Esophagus muscularis mucosa (tissue), 4 donors: ENCODE results near the gene FAM120C. TPM values are rescaled to one million over a fixed set of nuclear protein-coding genes. Genes with fewer than 3 reads are reported as not detected.

Experiments
- DNase-seq: peaks from one replicate; pipeline ENCODE4 v3.0.0-alpha.2; 2017; ENCODE audit errors: extremely low spot score
- H3K27ac ChIP-seq, 4 donors: fragments of 200-600 bp; sonication (generic); replicated peaks in 1 of 4; 1 replicate in 3 of 4; 2 replicates in 1 of 4; pipeline ENCODE4 v1.5.1; 2016 to 2019; ENCODE audit warnings: mild to moderate bottlenecking in 1 of 4
- H3K27me3 ChIP-seq, 4 donors: fragments of 200-600 bp; sonication (generic); one replicate each; pipeline versions ENCODE4 v1.5.1 to v1.6.0; 2016 to 2019
- H3K36me3 ChIP-seq, 4 donors: fragments of 200-600 bp; sonication (generic); one replicate each; pipeline ENCODE4 v1.5.1; 2016 to 2019
- H3K4me1 ChIP-seq, 4 donors: fragments of 200-600 bp; sonication (generic); one replicate each; pipeline ENCODE4 v1.5.1; 2016 to 2019
- H3K4me3 ChIP-seq, 4 donors: fragments of 200-600 bp; sonication (generic); 1 replicate in 2 of 4; 2 replicates in 2 of 4; pipeline ENCODE4 v1.5.1; 2016 to 2019; ENCODE audit warnings: mild to moderate bottlenecking in 4 of 4, moderate library complexity in 1 of 4
- H3K9me3 ChIP-seq, 4 donors: fragments of 200-600 bp; sonication (generic); 1 replicate in 3 of 4; 2 replicates in 1 of 4; pipeline ENCODE4 v1.5.1; 2016 to 2019
- EP300 ChIP-seq: sonication (generic); formaldehyde crosslinking; IDR thresholded peaks from one replicate; pipeline ENCODE4 v1.6.1; 2017; ENCODE audit warnings: antibody characterized with exemption
- POLR2A ChIP-seq: fragments of 450-650 bp; IDR thresholded peaks from one replicate; pipeline ENCODE4 v1.6.1; 2017; ENCODE audit warnings: antibody characterized with exemption, moderate library complexity, mild to moderate bottlenecking, low read depth
- POLR2AphosphoS5 ChIP-seq, 2 donors: sonication (generic); formaldehyde crosslinking; IDR thresholded peaks; one replicate each; pipeline ENCODE4 v1.6.1; 2017; ENCODE audit warnings: antibody characterized with exemption in 2 of 2
- WGBS: methylation state at CpG from one replicate; pipeline ENCODE4 v1.1.5; 2018; 5-methylcytosine and 5-hydroxymethylcytosine counted together
- intact Hi-C: fragments of 100-400 bp; cut with DNase I; formaldehyde crosslinking; loops from one replicate; pipeline ENCODE4 v1.15.1; 2023
- total RNA-seq, 4 donors: library from RNA; depleted of rRNA; stranded (reverse); fragments of >200 nt; gene quantifications; one replicate each; pipeline versions ENCODE4 v1.1.0 to v1.2.1, GENCODE V29; 2016
- TF ChIP-seq, protein P1 (sequence below), 3 experiments: fragments of 200-600 bp in 2 of 3; fragments of 450-650 bp in 1 of 3; sonication (generic) in 2 of 3; IDR thresholded peaks; one replicate each; pipeline ENCODE4 v1.5.1; 2017 to 2019; ENCODE audit warnings: antibody characterized with exemption in 3 of 3, mild to moderate bottlenecking in 2 of 3, moderate library complexity in 1 of 3

FAM120C gene
- total RNA-seq, 4 donors from 2014 or later, result 3.3 to 7.0 (median 5.9) TPM

DNA sequence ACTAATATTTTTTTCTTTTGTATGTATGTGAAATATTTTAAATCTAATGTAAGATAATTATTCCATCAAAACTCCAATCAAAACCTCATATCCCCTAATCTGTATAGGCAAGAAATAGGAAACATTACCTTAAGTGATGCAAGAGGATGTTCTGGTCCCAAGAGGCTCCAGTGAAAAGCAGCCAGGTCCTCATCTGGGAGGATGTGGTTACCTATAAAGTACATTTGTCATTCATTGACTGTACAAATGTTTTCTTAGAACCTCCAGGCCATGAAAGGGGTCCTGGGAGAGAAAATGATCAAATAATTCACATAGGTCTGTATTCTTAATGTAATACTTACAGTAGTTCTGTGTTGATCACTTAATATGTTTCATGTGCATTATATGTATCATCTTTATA, 25.5 kb downstream of the FAM120C start:
- Histone ChIP-seq H3K4me3 (no peak overlapping the region), H3K27me3 (no peaks in the 10 kb centered on the region), H3K9me3 (no peaks in the 10 kb centered on the region), H3K4me1 (no peaks in the 10 kb centered on the region), H3K36me3 (peaks cover 0 to 28% (median 4%) of the 10 kb centered on the region in 4 donors), H3K27ac (no peak overlapping the region)
- TF ChIP-seq EP300 (no peak), POLR2AphosphoS5 (IDR thresholded peaks at IDR 0.05) (no peak)
- no peak for DNase-seq
- intact Hi-C loops, result no loop called here

DNA sequence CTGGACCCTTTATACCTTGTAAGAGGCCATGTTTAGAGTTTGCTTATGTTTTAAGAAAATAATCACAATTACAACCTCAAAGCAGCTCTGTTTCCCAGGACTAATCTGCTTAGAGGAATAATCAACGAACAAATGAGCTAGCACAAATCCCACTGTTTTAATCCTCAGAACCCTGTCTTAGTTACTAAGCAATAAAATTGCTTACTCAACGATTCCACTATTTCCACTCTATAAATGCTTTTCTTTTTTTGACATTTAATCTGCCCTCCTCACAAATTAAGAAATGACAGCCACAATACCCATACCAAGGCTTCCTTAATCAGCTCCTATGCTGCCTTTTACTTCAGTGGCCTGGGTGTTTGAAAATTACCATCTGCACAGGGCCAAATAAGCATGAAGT, 48.8 kb downstream of the FAM120C start:
- Histone ChIP-seq H3K27me3 (no peaks in the 10 kb centered on the region), H3K9me3 (no peaks in the 10 kb centered on the region), H3K4me3 (no peak overlapping the region), H3K27ac (no peak overlapping the region), H3K4me1 (no peaks in the 10 kb centered on the region), H3K36me3 (peaks cover 0 to 63% (median 24%) of the 10 kb centered on the region in 4 donors)
- WGBS, result 73% methylated on average over 2 of the region's 2 CpGs
- TF ChIP-seq POLR2A, result no peak
- no peak for TF ChIP-seq EP300
- no peak for TF ChIP-seq POLR2AphosphoS5 (IDR thresholded peaks at IDR 0.05)
- TF ChIP-seq, protein P1, sequence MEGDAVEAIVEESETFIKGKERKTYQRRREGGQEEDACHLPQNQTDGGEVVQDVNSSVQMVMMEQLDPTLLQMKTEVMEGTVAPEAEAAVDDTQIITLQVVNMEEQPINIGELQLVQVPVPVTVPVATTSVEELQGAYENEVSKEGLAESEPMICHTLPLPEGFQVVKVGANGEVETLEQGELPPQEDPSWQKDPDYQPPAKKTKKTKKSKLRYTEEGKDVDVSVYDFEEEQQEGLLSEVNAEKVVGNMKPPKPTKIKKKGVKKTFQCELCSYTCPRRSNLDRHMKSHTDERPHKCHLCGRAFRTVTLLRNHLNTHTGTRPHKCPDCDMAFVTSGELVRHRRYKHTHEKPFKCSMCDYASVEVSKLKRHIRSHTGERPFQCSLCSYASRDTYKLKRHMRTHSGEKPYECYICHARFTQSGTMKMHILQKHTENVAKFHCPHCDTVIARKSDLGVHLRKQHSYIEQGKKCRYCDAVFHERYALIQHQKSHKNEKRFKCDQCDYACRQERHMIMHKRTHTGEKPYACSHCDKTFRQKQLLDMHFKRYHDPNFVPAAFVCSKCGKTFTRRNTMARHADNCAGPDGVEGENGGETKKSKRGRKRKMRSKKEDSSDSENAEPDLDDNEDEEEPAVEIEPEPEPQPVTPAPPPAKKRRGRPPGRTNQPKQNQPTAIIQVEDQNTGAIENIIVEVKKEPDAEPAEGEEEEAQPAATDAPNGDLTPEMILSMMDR (IDR thresholded peaks at IDR 0.05), result no peak
- DNase-seq, result no peak
- intact Hi-C loops, result no loop called here

DNA sequence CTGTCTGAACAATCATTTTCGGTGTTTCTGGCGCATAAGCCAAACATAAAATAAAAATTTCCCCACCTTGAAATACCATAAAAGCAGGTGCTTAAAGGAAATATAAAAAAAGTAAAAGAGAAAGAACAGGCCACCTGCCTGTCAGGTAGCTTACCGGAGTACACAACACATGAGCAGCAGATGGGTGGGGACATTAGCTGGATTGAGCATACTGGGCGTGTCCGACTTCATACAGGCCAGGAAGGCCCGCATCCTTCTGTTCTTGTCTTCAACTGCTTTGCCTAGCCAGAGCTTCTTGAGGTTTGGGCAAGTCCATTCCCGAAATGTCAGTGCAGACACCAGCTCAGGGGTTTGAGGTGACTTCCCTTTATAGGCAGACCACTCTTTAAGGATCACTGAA, 66.7 kb downstream of the FAM120C start:
- intact Hi-C loops, result no loop called here
- no peak for TF ChIP-seq EP300
- TF ChIP-seq, protein P1 (IDR thresholded peaks at IDR 0.05), result no peak
- no peak for TF ChIP-seq POLR2AphosphoS5 (IDR thresholded peaks at IDR 0.05)
- TF ChIP-seq POLR2A, result no peak
- DNase-seq, result no peak
- Histone ChIP-seq H3K27ac (no peak overlapping the region), H3K4me3 (no peak overlapping the region), H3K9me3 (no peaks in the 10 kb centered on the region), H3K36me3 (no peaks in the 10 kb centered on the region), H3K27me3 (no peaks in the 10 kb centered on the region), H3K4me1 (no peaks in the 10 kb centered on the region)
- 81% methylated on average over 7 of the region's 7 CpGs for WGBS

DNA sequence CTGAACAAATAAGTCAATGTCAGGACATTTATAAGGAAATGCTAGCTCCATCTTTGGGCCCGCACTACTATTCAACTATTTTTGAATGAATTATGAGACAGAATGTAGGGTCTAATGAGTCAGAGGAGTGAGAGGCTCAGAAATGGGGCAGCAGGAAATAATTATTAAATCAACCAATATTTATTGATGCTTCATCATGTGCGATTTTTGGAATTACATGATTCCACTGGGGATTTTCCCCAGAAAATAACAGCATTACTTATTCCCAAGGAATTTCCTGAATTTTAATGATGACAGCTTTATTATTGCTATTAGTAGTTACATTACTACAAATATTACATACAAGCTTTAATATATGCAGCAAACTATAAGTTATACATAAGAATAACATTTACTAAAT, 89.5 kb downstream of the FAM120C start:
- Histone ChIP-seq H3K9me3 (no peaks in the 10 kb centered on the region), H3K27me3 (no peaks in the 10 kb centered on the region), H3K36me3 (peaks cover 0 to 6% (median 0%) of the 10 kb centered on the region in 4 donors), H3K4me3 (no peak overlapping the region), H3K4me1 (no peaks in the 10 kb centered on the region), H3K27ac (no peak overlapping the region)
- intact Hi-C loops, result no loop called here
- DNase-seq, result no peak
- WGBS, result 76% methylated on average over 2 of the region's 2 CpGs
- TF ChIP-seq POLR2AphosphoS5 (IDR thresholded peaks at IDR 0.05) (no peak), POLR2A (no peak)

DNA sequence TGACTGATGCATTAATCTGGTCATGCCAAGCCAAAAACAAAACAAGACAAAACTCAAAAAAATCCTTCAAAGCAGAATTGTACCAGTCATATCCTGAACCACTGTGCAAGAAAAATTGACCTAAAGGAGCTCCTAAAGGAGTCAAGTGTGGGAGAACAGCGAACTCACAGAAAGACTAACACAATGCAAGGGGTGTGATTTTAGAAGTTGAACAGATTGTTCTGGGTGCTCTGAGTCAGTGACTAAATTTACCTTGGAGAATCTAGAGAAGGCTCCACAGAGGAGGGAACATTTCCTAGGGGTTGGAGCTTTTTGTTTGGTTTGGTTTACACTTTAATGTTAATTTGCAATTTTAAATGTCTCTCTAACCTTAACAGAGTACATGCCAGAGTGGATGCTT, 89.9 kb downstream of the FAM120C start:
- H3K4me1 ChIP-seq, result no peaks in the 10 kb centered on the region
- no peak for TF ChIP-seq EP300
- no peak for TF ChIP-seq POLR2A
- TF ChIP-seq, protein P1 (IDR thresholded peaks at IDR 0.05), result no peak
- TF ChIP-seq POLR2AphosphoS5 (IDR thresholded peaks at IDR 0.05), result no peak
- no peak overlapping the region for H3K4me3 ChIP-seq
- no peaks in the 10 kb centered on the region for H3K27me3 ChIP-seq
- DNase-seq, result no peak
- no peaks in the 10 kb centered on the region for H3K9me3 ChIP-seq
- H3K27ac ChIP-seq, result no peak overlapping the region
- peaks cover 0 to 6% (median 0%) of the 10 kb centered on the region in 4 donors for H3K36me3 ChIP-seq
- WGBS, result 48% methylated on average over 1 of the region's 1 CpG
- intact Hi-C loops, result no loop called here

DNA sequence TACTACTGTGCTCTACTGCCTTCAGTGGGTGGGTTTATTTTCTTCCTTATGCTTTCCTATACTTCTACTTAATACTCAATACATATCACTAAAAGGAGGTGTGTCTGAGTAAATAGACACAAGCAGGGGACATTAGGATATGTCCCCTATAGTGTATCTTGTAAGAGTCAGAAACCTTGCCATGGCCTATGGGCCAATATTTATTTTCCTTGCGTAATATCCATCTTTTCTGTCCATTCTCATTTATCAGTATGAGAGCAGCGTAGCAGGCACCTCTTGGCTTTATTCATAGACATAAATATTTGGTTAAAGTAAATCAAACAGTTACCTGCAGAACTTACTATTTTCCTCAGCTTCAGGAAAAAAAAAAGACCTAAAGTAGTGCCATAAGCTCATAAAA, 92.2 kb downstream of the FAM120C start:
- intact Hi-C loops, result no loop called here
- H3K9me3 ChIP-seq, result no peaks in the 10 kb centered on the region
- peaks cover 0 to 6% (median under 1%) of the 10 kb centered on the region in 4 donors for H3K36me3 ChIP-seq
- H3K27me3 ChIP-seq, result no peaks in the 10 kb centered on the region
- TF ChIP-seq, protein P1 (IDR thresholded peaks at IDR 0.05), result no peak
- TF ChIP-seq POLR2A (no peak), POLR2AphosphoS5 (IDR thresholded peaks at IDR 0.05) (no peak), EP300 (no peak)
- no peaks in the 10 kb centered on the region for H3K4me1 ChIP-seq
- WGBS, result 81% methylated on average over 2 of the region's 2 CpGs
- no peak overlapping the region for H3K4me3 ChIP-seq
- no peak overlapping the region for H3K27ac ChIP-seq
- DNase-seq, result no peak
